HepG2 (cell line): ENCODE results near the gene KIAA1217. TPM values are rescaled to one million over a fixed set of nuclear protein-coding genes. Genes with fewer than 3 reads are reported as not detected.

Experiments
- STAT6 ChIP-seq: sonication (generic); formaldehyde crosslinking; IDR thresholded peaks from 2 replicates; pipeline ENCODE4 v1.4.0; 2020; ENCODE audit warnings: missing genetic modification reagents, mild to moderate bottlenecking, borderline replicate concordance
- SYNCRIP ChIP-seq: fragments of 200-400 bp; formaldehyde crosslinking; IDR thresholded peaks from 2 replicates; pipeline ENCODE4 v1.6.1; 2018; ENCODE audit warnings: mild to moderate bottlenecking, low read depth, low read length; ENCODE audit not compliant: insufficient read depth
- polyA plus RNA-seq, 8 experiments: library from polyadenylated mRNA; depleted of rRNA in 3 of 8; stranded (reverse) in 7 of 8; unstranded in 1 of 8; fragments of >200 nt; fragmentation: Illumina TruSeq in 4 of 8; extraction: Trizol in 4 of 8; gene quantifications; 2 replicates each; pipeline versions ENCODE4 v1.2.1 to v1.2.3, GENCODE V29; 2011 to 2016; ENCODE audit warnings: low read depth in 4 of 8, missing spikeins in 1 of 8, mixed read lengths in 1 of 8; ENCODE audit not compliant: insufficient read depth in 1 of 8
- total RNA-seq, 5 experiments: library from RNA; depleted of rRNA; stranded (reverse); fragments of >200 nt; fragmentation: Illumina TruSeq; extraction: Trizol; gene quantifications; 2 replicates each; pipeline ENCODE4 v1.2.3, GENCODE V29; 2016; ENCODE audit warnings: low read depth in 1 of 5
- TF ChIP-seq, protein P1 (sequence below): sonication (generic); formaldehyde crosslinking; conservative IDR thresholded peaks from 2 replicates; pipeline ENCODE4 v1.8.0; 2022; ENCODE audit warnings: mild to moderate bottlenecking, moderate library complexity, missing genetic modification reagents
- TF ChIP-seq, protein P2 (sequence below): sonication (generic); formaldehyde crosslinking; IDR thresholded peaks from 2 replicates; pipeline ENCODE4 v1.4.0; 2020; ENCODE audit warnings: mild to moderate bottlenecking, missing genetic modification reagents

The KIAA1217 gene
- total and polyA plus RNA-seq, 2 of the 13 experiments (the other 11 are each of a cell fraction or from before 2014, with no cell fraction given), result 4.6 to 10.9 TPM

DNA sequence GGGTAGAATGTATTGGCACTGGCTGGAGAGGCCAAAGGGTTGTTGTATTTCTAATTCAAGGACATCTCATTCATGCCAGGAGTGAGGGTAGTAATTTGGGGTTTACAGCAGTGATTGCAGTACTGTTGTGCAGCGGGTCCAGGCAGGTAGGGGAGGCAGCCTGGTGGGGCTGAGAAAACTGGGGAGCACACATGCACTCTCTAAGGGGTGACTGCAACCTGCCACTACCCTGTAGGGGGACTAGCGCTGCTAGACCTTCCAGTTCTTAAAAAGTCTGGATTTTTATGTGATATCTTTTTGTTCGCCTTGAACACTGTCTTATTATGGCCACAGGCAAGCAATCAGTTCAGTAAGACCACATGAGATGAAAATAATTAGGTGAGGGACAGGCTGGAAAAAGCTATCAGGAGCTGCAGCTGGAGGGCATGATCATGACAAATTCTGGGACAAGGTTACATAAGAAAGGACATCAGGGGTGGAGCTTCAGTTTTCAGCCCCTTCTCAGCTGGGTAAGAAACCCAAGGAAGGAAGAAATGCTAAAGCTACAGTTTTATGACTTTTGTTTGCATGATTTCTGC, 365.7 kb downstream of the KIAA1217 start (continued):
- TF ChIP-seq, protein P1, sequence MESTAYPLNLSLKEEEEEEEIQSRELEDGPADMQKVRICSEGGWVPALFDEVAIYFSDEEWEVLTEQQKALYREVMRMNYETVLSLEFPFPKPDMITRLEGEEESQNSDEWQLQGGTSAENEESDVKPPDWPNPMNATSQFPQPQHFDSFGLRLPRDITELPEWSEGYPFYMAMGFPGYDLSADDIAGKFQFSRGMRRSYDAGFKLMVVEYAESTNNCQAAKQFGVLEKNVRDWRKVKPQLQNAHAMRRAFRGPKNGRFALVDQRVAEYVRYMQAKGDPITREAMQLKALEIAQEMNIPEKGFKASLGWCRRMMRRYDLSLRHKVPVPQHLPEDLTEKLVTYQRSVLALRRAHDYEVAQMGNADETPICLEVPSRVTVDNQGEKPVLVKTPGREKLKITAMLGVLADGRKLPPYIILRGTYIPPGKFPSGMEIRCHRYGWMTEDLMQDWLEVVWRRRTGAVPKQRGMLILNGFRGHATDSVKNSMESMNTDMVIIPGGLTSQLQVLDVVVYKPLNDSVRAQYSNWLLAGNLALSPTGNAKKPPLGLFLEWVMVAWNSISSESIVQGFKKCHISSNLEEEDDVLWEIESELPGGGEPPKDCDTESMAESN (CRISPR knock-in tag), result no peak
- TF ChIP-seq, protein P2, sequence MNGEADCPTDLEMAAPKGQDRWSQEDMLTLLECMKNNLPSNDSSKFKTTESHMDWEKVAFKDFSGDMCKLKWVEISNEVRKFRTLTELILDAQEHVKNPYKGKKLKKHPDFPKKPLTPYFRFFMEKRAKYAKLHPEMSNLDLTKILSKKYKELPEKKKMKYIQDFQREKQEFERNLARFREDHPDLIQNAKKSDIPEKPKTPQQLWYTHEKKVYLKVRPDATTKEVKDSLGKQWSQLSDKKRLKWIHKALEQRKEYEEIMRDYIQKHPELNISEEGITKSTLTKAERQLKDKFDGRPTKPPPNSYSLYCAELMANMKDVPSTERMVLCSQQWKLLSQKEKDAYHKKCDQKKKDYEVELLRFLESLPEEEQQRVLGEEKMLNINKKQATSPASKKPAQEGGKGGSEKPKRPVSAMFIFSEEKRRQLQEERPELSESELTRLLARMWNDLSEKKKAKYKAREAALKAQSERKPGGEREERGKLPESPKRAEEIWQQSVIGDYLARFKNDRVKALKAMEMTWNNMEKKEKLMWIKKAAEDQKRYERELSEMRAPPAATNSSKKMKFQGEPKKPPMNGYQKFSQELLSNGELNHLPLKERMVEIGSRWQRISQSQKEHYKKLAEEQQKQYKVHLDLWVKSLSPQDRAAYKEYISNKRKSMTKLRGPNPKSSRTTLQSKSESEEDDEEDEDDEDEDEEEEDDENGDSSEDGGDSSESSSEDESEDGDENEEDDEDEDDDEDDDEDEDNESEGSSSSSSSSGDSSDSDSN (CRISPR knock-in tag), result no peak
- TF ChIP-seq STAT6 (CRISPR knock-in tag) (no peak), SYNCRIP (no peak)
- TF ChIP-seq, all 625 proteins: peak for 0
